GM10266 (cell line): ENCODE data around the gene P2RY13.
A peak's percentile ranks its signal among the peaks of the same experiment; 100 is the strongest.

Experiments
- DNase-seq: peaks from one replicate; pipeline ENCODE4 v3.0.0; 2012; ENCODE audit errors: extremely low spot score
- TF ChIP-seq, protein P1 (sequence below): IDR thresholded peaks from 2 replicates; pipeline ENCODE4 v1.5.1; 2012; ENCODE audit warnings: mild to moderate bottlenecking, low read depth; ENCODE audit not compliant: control insufficient read depth, insufficient read depth; ENCODE audit errors: missing control alignments

P2RY13 gene

DNA sequence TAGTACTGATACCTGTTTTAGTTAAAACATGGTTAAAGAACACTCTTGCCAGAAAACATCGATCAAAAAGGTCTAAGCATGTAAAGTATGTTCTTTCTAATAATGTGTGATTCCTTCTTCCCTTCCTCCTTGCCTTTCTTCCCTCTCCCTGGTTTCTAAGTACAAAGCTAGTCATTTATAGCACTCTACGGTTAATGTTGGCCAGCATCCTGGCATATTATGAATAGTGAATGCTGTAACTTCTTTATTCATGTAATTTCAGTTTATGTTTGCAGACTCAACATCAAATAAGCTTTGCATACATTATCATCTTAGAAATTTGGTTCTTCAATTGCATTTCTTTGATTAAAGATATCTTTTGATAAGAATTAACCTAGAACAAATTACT lies 28.1 kb upstream of the P2RY13 start:
- TF ChIP-seq, protein P1, sequence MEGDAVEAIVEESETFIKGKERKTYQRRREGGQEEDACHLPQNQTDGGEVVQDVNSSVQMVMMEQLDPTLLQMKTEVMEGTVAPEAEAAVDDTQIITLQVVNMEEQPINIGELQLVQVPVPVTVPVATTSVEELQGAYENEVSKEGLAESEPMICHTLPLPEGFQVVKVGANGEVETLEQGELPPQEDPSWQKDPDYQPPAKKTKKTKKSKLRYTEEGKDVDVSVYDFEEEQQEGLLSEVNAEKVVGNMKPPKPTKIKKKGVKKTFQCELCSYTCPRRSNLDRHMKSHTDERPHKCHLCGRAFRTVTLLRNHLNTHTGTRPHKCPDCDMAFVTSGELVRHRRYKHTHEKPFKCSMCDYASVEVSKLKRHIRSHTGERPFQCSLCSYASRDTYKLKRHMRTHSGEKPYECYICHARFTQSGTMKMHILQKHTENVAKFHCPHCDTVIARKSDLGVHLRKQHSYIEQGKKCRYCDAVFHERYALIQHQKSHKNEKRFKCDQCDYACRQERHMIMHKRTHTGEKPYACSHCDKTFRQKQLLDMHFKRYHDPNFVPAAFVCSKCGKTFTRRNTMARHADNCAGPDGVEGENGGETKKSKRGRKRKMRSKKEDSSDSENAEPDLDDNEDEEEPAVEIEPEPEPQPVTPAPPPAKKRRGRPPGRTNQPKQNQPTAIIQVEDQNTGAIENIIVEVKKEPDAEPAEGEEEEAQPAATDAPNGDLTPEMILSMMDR: no peak
- DNase-seq: no peak

GRCh38 chr3:151356794-151357462 lies 27.6 kb upstream of the P2RY13 start:
- TF ChIP-seq, protein P1: no peak
- no peak for DNase-seq

DNA sequence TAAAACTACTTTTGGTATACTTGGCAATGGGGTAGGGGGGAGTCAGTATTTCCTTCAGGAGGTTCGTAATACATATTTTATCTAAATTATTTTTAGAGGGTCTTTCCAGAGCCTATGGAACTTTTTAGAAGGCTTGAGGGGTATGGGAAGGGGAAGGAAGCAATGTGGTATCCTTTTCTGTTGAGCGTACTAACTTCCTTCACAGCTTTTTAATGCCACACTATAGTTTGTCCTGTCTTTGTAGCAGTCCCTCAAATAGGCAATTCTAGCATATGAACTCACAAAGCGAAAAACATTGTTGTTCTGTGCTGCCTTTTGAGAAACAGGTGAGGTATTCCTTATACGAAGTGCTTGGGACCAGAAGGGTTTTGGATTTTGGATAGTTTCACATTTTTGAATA lies 22.3 kb upstream of the P2RY13 start:
- DNase-seq: no peak
- TF ChIP-seq, protein P1: no peak

DNA sequence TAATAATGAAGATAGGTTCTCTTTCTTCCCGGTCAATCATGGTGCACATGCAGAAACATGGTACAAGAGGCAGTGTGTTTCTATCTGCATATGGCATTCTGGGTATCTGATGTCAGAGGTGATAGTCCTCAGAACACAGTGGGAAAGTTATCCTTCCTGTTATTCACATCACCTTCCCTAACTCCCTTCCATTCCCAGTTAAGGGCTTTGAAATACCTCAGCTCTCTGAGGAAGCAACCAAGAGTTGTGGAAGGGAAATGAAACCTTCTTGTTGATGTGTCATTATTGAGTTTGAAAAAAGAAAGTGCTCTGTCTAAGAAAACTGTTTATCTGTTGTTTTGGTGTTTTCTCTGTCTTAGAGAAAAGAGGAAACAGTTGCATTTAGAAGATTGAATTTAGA lies 21.9 kb upstream of the P2RY13 start:
- peak; percentile 5 for DNase-seq
- TF ChIP-seq, protein P1: no peak

DNA sequence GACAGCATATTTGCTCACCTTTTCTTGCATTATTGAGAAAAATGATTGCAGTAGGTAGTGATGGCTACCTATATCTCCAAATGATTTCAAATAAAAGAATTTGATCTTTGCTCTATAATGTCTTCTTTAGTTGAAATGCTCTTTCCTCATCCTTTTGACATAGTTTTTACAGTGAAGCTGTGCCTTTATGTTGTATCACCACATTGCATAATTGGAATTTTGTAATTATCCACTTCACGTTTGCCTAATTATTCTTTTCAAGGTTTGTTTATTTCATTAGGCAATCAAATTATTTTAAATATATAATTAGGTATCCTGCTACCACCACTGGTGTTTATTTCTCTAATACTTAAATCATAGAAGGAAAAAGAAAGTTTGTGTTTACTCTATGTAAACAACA lies 21.3 kb upstream of the P2RY13 start:
- DNase-seq: no peak
- TF ChIP-seq, protein P1: no peak

- no peak for DNase-seq
- TF ChIP-seq, protein P1: no peak
These were observed 18.1 kb upstream of the P2RY13 start for GRCh38 chr3:151347432-151347831.

- TF ChIP-seq, protein P1: no peak
- no peak for DNase-seq
These were observed 16.9 kb upstream of the P2RY13 start for GRCh38 chr3:151346292-151346691.
